ENCODE measurements around the gene GNPTAB. TPM values are rescaled to one million over a fixed set of nuclear protein-coding genes. Genes with fewer than 3 reads are reported as not detected.
"Not testable (repeated sequence)": the region's sequence is repeated elsewhere in the genome, so short reads cannot be mapped to it uniquely, and the experiment has no call there.

GNPTAB gene
- total RNA-seq, 1 experiment from 2014 or later: 12.3 TPM

DNA sequence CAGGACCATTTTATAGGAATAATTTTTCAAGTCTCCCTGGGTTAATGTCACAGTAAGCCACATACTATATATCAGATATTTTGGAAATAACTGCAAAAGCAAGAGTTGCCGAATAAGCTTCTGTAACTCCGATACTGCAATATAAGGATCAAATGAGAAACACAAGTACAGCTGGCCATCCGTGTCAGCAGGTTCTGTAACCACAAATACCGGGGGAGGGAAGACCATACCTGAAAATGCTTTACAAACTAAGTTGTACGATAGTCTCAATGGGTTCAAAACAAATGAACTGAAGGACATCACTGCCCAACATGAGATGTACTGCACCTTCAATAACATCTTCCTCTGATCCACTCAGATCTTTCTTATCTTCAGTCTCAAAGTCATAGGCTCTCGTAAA, 93.3 kb downstream of the GNPTAB start:
- DNase-seq (ENCODE audit: low read depth): no peak

DNA sequence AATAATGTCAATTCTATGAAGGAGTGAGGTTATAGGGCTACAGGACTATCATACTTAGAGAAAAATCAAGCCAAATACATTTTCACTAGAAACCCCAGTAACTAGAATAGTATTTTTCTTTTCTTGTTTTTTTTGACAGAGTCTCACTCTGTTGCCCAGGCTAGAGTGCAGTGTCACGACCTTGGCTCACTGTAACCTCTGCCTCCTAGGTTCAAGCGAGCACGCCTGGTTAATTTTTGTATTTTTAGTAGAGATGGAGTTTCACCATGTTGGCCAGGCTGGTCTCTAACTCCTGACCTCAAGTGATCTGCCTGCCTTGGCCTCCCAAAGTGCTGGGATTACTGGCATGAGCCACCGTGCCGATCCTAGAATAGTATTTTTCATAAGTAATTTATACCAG, 96.3 kb downstream of the GNPTAB start:
- DNase-seq (ENCODE audit: low read depth): not testable (repeated sequence)

DNA sequence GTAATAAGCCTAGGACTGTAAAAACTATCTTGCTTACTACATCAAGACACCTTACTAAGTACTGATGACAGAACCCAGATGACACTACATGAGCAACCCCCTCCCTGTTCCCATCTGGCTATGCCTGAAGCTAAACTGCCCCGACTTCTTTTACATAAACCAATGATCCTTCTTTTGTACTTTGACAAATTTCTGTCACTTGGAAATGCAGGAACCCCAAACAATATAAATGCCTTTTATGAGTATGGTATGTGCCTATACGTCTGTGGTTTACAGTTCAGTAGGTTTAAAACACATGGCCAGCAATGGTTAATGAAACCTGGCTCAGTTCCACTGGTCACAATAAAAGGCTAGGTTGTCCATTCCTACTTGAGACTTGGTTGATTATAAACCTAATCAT, 97.6 kb downstream of the GNPTAB start:
- no peak for DNase-seq (ENCODE audit: low read depth)

- DNase-seq (ENCODE audit: low read depth): no peak
These were observed 98.4 kb downstream of the GNPTAB start for GRCh38 chr12:101732318-101732717.

DNA sequence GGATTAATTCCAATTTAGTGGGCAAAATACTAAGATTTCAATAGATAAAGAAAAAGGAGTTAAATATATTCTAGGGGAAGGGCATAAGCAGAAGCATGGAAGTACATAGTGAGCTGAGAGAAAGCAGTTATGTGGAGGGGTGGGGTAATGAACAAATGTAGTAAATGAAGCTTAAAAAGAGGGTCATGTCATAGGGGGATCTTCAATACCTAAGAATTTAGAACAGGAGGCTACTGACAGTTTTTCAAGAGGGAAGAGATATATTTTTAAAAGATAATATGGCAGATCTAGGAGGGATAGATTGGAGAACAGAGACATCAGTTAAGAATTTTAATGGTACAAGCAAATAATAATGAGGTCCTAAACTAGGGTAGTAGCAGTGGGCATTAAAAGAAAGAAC, 100.9 kb downstream of the GNPTAB start:
- no peak for DNase-seq (ENCODE audit: low read depth)

- DNase-seq (ENCODE audit: low read depth): no peak
These were observed 103.7 kb downstream of the GNPTAB start for GRCh38 chr12:101727098-101727497.

GRCh38 chr12:101722392-101722791, 108.4 kb downstream of the GNPTAB start:
- no peak for DNase-seq (ENCODE audit: low read depth)

DNA sequence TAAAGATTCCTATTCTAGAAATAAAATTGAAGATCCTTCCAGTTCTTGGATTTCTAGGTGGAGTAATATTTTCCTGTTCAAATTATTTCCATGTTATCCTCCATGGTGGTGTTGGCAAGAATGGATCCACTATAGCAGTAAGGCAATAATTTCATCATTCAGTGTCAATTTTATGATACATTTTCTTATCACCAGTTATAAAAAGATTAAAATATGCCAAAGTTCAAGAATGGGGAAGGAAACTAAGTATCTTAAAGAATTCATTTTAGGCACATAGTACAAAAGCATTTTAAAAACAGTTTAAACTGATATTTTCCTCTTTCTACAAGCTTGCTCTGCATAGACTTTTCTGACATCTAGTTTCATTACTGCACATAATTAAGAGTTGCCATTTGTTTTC, 110.6 kb downstream of the GNPTAB start:
- no peak for DNase-seq (ENCODE audit: low read depth)

- DNase-seq (ENCODE audit: low read depth): no peak
These were observed 111.2 kb downstream of the GNPTAB start for GRCh38 chr12:101719566-101719965.

DNA sequence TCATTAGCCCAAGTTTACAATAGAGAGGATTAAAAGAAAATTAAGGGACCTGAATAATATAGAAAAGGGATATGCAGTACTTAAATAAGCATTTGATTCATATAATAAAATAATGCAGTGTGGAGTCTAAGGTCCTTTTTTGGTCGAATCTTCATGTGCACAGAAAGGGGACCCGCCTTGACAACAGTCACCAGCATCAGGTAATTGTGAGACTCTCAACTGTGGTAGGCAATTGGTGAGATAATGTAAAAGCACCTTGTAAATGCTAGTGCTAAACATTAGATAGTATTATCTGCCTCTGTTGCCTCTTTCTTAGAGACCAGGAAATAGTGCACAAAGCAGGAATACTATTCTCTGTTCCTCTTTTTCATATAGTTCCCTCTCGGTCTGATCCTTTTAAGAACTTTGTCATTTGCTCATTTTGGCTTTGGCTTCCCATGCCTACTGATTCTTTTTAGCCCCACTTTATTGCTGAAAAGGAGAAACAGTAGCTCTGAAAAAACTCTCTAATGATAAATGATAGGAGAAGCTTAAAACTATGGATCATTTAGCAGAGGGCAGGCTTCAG, 115.8 kb downstream of the GNPTAB start:
- no peak for DNase-seq (ENCODE audit: low read depth)

GRCh38 chr12:101713930-101714329, 116.8 kb downstream of the GNPTAB start:
- no peak for DNase-seq (ENCODE audit: low read depth)

- no peak for DNase-seq (ENCODE audit: low read depth)
These were observed 117.6 kb downstream of the GNPTAB start for GRCh38 chr12:101713059-101713682.

DNA sequence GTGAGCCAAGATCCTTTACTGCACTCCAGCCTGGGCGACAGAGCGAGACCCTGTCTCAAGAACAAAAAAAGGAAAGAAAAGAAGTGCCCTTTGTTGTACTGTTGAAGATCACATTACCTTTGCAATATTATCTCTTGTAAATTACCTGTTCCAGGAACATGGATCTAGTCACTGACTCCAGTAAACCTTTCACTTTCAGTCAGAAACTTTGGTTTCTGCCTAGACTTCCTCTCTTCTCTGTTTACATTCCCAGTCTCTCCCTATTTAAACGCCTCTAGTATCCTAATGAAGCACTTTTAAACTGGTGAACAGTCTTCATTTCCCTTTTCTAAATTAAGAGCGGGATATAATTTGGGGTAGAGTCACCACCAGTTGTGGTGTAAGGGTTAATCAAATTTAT, 120.5 kb downstream of the GNPTAB start:
- no peak for DNase-seq (ENCODE audit: low read depth)

DNA sequence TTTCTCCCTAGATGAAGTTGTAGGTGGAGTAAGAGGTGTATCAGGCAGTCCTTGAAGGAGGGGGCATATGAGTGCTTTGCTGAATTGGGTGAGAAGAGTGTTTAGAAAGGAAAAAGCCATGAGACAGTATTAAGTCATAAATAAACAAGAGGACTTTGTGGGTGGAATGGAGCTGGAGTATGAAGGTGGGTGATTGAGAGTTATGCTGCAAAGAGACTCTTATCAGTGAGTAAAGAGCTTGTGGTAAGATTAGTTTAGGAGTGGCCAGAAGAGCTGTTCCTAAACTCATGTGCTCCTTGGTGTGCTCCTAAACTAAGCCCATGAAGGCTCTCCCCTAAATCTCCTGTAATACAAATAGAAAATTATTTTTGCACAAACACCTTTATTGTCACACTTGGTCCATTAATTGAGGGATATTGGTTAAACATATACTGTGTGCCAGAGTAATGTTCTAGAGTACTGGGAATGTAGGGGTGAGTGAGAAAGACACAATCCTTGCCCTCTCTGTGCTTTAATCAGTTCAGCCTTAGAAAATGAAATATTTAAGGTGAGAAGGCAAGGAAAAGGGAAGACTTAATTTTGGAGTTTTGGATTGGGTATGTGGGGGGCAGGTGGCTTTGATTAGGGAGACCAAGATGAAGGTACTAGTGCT, 123.5 kb downstream of the GNPTAB start:
- peak; percentile 1 for DNase-seq (ENCODE audit: low read depth)

GRCh38 chr12:101706403-101706802, 124.4 kb downstream of the GNPTAB start:
- DNase-seq (ENCODE audit: low read depth): no peak

- no peak for DNase-seq (ENCODE audit: low read depth)
These were observed 127.3 kb downstream of the GNPTAB start for GRCh38 chr12:101703487-101703886.

- no peak for DNase-seq (ENCODE audit: low read depth)
These were observed 130.4 kb downstream of the GNPTAB start for GRCh38 chr12:101700299-101700820.

GRCh38 chr12:101698800-101699347, 131.9 kb downstream of the GNPTAB start:
- DNase-seq (ENCODE audit: low read depth): peak; percentile 24

DNA sequence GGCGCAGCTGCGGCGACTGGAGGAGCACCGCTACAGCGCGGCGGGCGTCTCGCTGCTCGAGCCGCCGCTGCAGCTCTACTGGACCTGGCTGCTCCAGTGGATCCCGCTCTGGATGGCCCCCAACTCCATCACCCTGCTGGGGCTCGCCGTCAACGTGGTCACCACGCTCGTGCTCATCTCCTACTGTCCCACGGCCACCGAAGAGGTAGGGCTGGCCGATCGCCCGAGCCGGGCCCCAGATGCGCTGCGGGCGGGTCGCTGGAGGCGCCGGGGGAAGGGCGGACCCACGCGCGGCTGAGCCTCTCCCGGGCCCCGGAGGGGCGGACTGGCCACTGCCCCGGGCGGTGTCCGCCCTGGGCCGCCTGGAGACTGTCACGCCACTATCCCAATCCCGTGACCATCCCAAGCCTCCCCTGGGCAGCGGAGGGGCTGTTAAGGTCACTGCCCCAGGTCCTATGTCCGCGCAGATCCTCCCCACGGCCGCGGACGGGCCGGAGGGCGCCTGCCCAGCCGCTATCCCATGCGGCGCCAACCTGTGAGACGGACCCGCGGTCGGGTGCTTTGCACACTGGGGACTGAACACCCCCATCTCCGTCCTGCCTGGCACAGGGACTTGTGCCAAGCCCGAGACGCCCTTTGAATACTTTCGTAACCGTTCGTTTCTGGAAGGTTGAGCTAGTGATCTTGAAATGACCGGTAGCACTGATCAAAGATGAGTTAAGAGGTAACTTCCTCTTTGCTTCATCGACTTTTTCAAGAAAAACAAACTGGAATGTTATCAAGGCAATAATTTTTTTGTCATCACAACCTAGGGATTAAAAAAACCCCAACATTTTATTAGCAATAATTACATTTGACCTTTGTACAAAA, 132.6 kb downstream of the GNPTAB start:
- peak; percentile 57 for DNase-seq (ENCODE audit: low read depth)

DNA sequence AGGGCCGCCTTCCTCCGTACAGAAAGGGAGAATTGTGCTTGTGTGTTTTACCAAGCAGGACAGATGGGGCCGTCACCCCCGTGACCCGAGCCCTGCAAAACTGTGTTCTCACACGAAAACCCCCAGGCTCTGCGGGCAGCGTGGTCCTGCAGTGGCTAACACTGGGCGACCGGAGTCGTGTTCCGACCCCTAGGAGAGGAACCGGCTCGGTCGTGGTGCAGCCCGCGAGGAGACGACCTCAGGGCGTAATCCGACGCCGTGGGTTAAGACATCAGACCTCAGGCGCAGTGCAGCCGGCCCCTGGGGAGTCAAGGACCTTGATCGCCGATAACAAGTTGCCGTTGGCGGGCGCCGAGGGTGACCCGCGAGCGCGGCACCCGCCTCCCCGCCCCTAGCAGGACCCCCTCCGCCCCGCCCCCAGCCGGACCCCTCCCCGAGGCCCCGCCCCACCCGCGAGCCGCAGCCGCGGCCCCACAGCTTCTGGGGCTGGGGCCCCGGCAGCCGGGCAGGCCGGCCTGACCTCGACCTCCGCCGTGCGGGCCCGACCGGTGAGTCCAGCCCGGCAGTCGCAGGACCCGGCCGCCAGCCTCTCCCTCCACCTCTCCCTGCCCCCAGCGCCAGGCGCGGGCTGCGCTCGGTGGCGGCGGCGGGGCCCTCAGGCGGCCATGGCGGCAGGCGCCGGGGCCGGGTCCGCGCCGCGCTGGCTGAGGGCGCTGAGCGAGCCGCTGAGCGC, 133.4 kb downstream of the GNPTAB start, which contains the start of gene CHPT1:
CHPT1 (plus strand) TSS at position 444 of the 733 bp plus-strand sequence; CDS start at position 666, 222 bp downstream.
- peak; percentile 62 for DNase-seq (ENCODE audit: low read depth)

All from RPMI7951 (cell line).